Fibroblast of villous mesenchyme (primary cell): ENCODE data around the gene SETD3. TPM values are rescaled to one million over a fixed set of nuclear protein-coding genes. Genes with fewer than 3 reads are reported as not detected.
A peak's percentile ranks its signal among the peaks of the same experiment; 100 is the strongest.

Experiments used
- DNase-seq: peaks from one replicate; pipeline ENCODE4 v3.0.0-alpha.2; 2010; ENCODE audit warnings: low read depth
- H3K4me3 ChIP-seq: 2 replicates; pipeline ENCODE4 v1.5.1; 2011; ENCODE audit warnings: low read depth, mild to moderate bottlenecking, low read length
- total RNA-seq: library from RNA; depleted of rRNA; stranded (reverse); fragments of >200 nt; gene quantifications from 2 replicates; pipeline ENCODE4 v1.2.3, GENCODE V29; 2012
- TF ChIP-seq, protein P1 (sequence below): IDR thresholded peaks from 2 replicates; pipeline ENCODE4 v1.5.1; 2012; ENCODE audit warnings: low read depth, mild to moderate bottlenecking, low read length; ENCODE audit not compliant: insufficient read depth

SETD3 gene
- total RNA-seq, 1 donor: 57.0 TPM

DNA sequence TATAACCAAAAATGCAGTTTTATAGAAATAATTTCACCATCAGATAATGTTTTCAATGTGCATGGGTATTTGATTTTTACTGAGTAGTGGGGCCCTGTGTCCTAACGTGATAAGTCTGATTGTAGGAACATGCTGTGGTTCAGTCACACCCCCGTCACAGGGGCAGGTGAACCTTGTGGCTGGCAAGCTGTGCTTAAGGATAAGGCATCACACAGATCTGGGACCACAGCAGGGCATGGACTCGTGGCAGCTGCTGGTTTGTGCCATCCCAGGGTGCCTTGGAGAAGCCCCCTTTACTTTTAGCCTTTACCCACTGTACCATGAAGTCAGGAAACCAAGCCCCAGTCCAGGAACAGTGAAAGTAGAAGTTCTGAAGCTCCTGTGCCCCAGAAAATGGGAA lies 17.2 kb upstream of the SETD3 start:
- DNase-seq: no peak
- no peak overlapping the region for H3K4me3 ChIP-seq
- TF ChIP-seq, protein P1, sequence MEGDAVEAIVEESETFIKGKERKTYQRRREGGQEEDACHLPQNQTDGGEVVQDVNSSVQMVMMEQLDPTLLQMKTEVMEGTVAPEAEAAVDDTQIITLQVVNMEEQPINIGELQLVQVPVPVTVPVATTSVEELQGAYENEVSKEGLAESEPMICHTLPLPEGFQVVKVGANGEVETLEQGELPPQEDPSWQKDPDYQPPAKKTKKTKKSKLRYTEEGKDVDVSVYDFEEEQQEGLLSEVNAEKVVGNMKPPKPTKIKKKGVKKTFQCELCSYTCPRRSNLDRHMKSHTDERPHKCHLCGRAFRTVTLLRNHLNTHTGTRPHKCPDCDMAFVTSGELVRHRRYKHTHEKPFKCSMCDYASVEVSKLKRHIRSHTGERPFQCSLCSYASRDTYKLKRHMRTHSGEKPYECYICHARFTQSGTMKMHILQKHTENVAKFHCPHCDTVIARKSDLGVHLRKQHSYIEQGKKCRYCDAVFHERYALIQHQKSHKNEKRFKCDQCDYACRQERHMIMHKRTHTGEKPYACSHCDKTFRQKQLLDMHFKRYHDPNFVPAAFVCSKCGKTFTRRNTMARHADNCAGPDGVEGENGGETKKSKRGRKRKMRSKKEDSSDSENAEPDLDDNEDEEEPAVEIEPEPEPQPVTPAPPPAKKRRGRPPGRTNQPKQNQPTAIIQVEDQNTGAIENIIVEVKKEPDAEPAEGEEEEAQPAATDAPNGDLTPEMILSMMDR: no peak

DNA sequence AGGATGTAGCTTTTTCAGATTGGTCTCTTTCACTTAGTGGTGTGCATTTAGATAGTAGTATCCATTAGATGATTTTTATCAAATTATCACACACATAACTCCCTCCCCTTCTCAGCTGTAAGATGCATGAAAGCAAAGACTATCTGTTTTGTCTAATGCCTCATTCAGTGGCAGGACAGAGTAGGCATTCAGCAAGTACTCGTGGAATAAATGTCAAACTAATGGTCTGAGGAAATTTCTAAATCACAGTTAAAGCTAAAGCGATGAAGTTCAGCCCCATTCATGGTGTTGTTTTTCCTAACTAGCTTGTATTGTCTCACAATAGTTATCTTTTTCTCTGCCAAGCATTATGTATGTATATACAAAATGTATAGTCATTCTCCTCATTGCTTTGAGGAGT lies 16.7 kb upstream of the SETD3 start:
- H3K4me3 ChIP-seq: no peak overlapping the region
- TF ChIP-seq, protein P1: no peak
- DNase-seq: no peak

DNA sequence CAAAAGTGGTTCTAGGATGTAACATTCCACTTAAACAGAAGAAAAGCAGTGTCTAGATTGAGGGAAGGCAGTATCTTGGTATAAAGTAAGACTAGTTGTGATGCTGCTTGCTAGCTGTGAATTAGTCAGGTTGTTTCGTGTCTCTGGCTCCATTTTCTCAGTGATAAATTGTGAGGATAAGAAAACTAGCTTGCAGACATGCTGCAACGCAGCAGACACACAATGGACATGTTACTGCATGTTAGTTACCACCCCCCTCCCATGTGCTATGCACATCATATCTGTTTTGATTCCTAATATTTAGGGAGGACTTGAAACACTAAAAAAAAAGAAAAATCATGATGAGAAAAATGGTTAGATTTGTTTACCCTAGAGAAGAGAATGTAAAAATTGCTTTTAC lies 3.4 kb upstream of the SETD3 start:
- TF ChIP-seq, protein P1: no peak
- DNase-seq: no peak
- H3K4me3 ChIP-seq: no peak overlapping the region

DNA sequence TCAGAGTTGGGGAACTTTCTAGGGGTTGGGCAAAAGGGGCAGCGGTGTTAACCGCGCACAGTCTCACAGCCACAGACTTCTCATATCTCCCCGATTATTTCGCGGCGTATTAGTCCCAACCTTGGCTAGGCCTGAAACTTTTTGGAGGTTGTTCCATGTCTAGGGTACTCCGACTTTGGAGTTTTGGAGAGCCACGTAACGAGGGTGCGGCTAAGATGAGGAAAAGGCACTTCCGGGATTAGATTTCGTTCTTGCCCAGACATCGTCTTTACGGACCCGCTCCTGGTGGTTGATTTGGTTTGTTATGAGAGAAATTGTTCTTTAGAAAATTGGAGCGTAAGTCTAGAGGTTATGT lies 1.1 kb upstream of the SETD3 start:
- DNase-seq: peak; percentile 64
- TF ChIP-seq, protein P1: peak; percentile 4
- peak overlapping the region; percentile 99 for H3K4me3 ChIP-seq

DNA sequence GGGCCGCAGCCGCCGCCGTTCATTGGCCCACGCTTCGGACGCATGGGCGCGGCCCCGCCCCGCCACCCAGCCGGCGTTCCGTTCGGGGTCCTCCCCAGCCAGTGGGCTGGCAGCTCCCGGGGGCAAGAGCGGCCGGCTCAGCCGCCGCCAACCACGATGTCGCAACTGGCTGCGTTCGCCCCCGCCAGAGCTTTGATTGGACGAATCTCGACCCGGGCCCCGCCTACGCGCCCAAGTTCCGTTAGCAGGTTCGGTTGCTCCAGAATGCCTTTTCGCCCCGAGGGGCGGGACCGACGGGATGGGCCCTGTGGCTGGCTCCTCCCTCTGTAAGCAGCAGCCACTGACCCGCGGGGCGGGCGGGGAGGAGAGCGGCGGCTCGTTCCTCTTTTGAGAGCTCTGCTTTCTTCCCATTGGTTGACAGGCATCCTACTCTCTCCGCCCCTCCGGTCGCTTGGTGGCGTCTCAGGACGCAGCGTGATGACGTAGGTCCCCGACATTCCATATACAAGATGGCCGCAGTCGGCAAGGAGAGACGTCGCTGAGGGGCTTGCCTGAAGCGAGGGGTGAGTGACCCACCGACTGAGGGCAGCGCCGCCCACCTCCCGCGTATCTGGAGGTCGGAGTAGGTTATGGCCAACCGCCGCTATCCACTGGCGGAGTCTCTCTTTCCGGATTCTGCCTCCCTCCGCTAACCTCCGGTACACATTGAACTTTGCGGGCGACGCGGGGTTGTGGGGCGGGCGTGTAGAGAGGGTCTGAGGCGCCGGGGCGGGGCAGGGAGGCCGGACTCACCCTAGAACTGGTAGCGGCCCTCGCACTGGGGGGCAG lies 472 bp upstream of the SETD3 start, which contains the start of gene CCNK:
TSS of gene CCNK (plus strand) at position 493 of the 828 bp plus-strand sequence. CDS start 11,269 bp downstream, outside the sequence.
- TF ChIP-seq, protein P1: no peak
- H3K4me3 ChIP-seq: peak within 1 kb of the TSS; percentile 99
- DNase-seq: peak; percentile 100

DNA sequence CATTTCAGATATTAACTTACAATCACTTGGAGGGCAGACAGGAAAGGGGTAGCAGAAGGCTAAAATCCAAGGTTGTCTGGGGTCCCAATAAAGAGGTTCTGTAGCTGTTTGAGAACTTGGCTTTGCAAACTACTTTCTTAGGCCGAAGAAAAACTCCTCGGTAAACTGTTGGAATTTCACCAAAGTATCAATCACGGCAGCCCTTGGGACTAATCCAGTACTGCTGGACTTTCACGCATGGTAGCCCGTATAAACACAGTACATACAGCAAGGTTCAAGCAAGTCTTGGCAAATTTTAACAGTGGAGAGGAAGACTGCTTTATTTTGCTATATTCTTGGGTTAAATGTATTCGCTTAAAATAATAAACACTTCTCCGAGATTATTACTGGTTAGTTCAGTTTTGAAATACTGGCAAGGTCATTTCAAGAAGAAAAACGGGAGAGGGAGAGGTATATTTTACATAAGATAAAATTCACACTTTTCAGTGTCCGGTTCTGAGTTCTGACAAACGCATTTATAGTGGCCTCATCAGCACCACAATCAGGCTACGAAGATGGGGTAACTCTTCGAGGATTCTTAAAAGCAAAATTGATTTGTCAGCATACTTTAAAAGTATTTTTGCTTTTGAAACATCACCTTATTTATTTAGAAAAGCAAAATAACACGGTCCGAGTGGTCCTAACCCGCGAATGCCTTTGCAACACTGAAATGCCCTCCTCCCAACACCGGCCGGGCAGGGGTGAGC lies 1.3 kb downstream of the SETD3 start:
- TF ChIP-seq, protein P1: peak; percentile 27
- peak overlapping the region; percentile 78 for H3K4me3 ChIP-seq
- peak; percentile 10 for DNase-seq
